OCI-LY7 (cell line): Measurements from ENCODE around the gene USH2A. TPM values are rescaled to one million over a fixed set of nuclear protein-coding genes. Genes with fewer than 3 reads are reported as not detected.

Experiments used
- BruUV-seq: library from RNA; stranded (reverse); fragments of 400-500 nt; replicated peaks from 2 replicates; lab custom pipeline; 2021; lab: Mats Ljungman, UMichigan
- CTCF ChIA-PET: fragments of 300-600 bp; sonication (Branson Sonifier 250); formaldehyde crosslinking; loops from one replicate; lab custom pipeline; 2022; ENCODE audit warnings: antibody characterized with exemption; ENCODE audit not compliant: unreplicated experiment; lab: Charles Lee
- POLR2A ChIA-PET: fragments of 300-600 bp; sonication (Branson Sonifier 250); formaldehyde crosslinking; loops from one replicate; lab custom pipeline; 2022; ENCODE audit warnings: antibody characterized with exemption; lab: Charles Lee
- DNase-seq: peaks from one replicate; pipeline ENCODE4 v3.0.0-alpha.2; 2015; ENCODE audit warnings: low spot score
- H2AFZ ChIP-seq: fragments of 200-600 bp; sonication (generic), shearing (Covaris generic); 2 replicates; pipeline ENCODE4 v1.6.1; 2014; ENCODE audit warnings: mild to moderate bottlenecking, antibody characterized with exemption, low read length, moderate library complexity
- H3K27ac ChIP-seq: fragments of 200-600 bp; sonication (generic); 2 replicates; pipeline ENCODE4 v1.5.1; 2014; ENCODE audit warnings: mixed run types, low read depth, mild to moderate bottlenecking, moderate library complexity, low read length, inconsistent platforms; ENCODE audit not compliant: poor library complexity, severe bottlenecking
- H3K36me3 ChIP-seq: fragments of 200-600 bp; sonication (generic); 2 replicates; pipeline ENCODE4 v1.6.1; 2014; ENCODE audit warnings: mild to moderate bottlenecking, antibody characterized with exemption, low read length, moderate library complexity, mixed read lengths; ENCODE audit not compliant: insufficient read depth
- H3K4me1 ChIP-seq: fragments of 200-600 bp; sonication (generic); 2 replicates; pipeline ENCODE4 v1.5.1; 2014; ENCODE audit warnings: mild to moderate bottlenecking, low read length; ENCODE audit not compliant: insufficient read depth, poor library complexity, severe bottlenecking
- H3K4me2 ChIP-seq: fragments of 200-600 bp; sonication (generic); 2 replicates; pipeline ENCODE4 v1.6.1; 2014; ENCODE audit warnings: mild to moderate bottlenecking, low read length
- H3K4me3 ChIP-seq: fragments of 200-600 bp; sonication (generic); 2 replicates; pipeline ENCODE4 v1.5.1; 2014; ENCODE audit warnings: mild to moderate bottlenecking, low read depth, low read length; ENCODE audit not compliant: poor library complexity, severe bottlenecking
- H3K79me2 ChIP-seq: fragments of 200-600 bp; sonication (generic); 2 replicates; pipeline ENCODE4 v1.6.1; 2016; ENCODE audit warnings: low read depth, mild to moderate bottlenecking, low read length, moderate library complexity, mixed read lengths; ENCODE audit not compliant: insufficient read depth
- H3K9me2 ChIP-seq: fragments of 200-600 bp; sonication (generic); 2 replicates; pipeline ENCODE4 v1.6.1; 2016; ENCODE audit warnings: mild to moderate bottlenecking, low read length, mixed read lengths; ENCODE audit not compliant: insufficient read depth
- H3K9me3 ChIP-seq: fragments of 200-600 bp; sonication (generic); 2 replicates; pipeline ENCODE4 v1.6.1; 2014; ENCODE audit warnings: mild to moderate bottlenecking, mixed run types, low read length, mixed read lengths
- H4K20me1 ChIP-seq: fragments of 200-600 bp; sonication (generic); 2 replicates; pipeline ENCODE4 v1.6.1; 2014; ENCODE audit warnings: mild to moderate bottlenecking, antibody characterized with exemption, low read length, moderate library complexity, mixed read lengths; ENCODE audit not compliant: insufficient read depth
- CTCF ChIP-seq: fragments of 200-600 bp; sonication (generic); conservative IDR thresholded peaks from 2 replicates; pipeline ENCODE4 v1.5.1; 2014; ENCODE audit warnings: mild to moderate bottlenecking, antibody characterized with exemption, low read length, moderate library complexity, mixed read lengths
- EZH2phosphoT487 ChIP-seq: fragments of 200-600 bp; sonication (generic); IDR thresholded peaks from 2 replicates; pipeline ENCODE4 v1.6.1; 2018; ENCODE audit warnings: low read depth, borderline replicate concordance, mild to moderate bottlenecking, mixed run types, antibody characterized with exemption, low read length, moderate library complexity, mixed read lengths
- intact Hi-C: fragments of 100-400 bp; cut with micrococcal nuclease; formaldehyde crosslinking; loops from one replicate; pipeline ENCODE4 v1.10.0; 2022; ENCODE audit not compliant: unreplicated experiment
- total RNA-seq, 2 experiments: library from RNA; depleted of rRNA in 1 of 2; stranded (reverse); fragments of >200 nt in 1 of 2; shearing (Covaris generic) in 1 of 2; gene quantifications; 2 replicates each; pipeline ENCODE4 v1.2.3, GENCODE V29; 2014 to 2022

USH2A gene
- total RNA-seq, 2 experiments from 2014 or later, result not detected

- no peak overlapping the region for H3K27ac ChIP-seq
- H3K9me2 ChIP-seq, result no peaks in the 10 kb centered on the region
- ChIA-PET CTCF (no interaction called here), POLR2A (no interaction called here)
- TF ChIP-seq CTCF (no peak), EZH2phosphoT487 (no peak)
- no peaks in the 10 kb centered on the region for H3K9me3 ChIP-seq
- DNase-seq, result no peak
- no TSS peak for BruUV-seq
- intact Hi-C loops, result no loop called here
- H3K4me3 ChIP-seq, result no peak overlapping the region
- no peaks in the 10 kb centered on the region for H3K36me3 ChIP-seq
- H2AFZ ChIP-seq, result no peak overlapping the region
- no peak overlapping the region for H3K4me2 ChIP-seq
- no peaks in the 10 kb centered on the region for H3K79me2 ChIP-seq
- no peaks in the 10 kb centered on the region for H3K4me1 ChIP-seq
- no peaks in the 10 kb centered on the region for H4K20me1 ChIP-seq
Observed at GRCh38 chr1:216332462-216332861, 90.8 kb downstream of the USH2A start.

GRCh38 chr1:216332003-216332402 is 91.2 kb downstream of the USH2A start:
- Histone ChIP-seq H3K9me3 (no peaks in the 10 kb centered on the region), H3K4me2 (no peak overlapping the region), H3K9me2 (no peaks in the 10 kb centered on the region), H3K4me1 (no peaks in the 10 kb centered on the region), H4K20me1 (no peaks in the 10 kb centered on the region), H3K79me2 (no peaks in the 10 kb centered on the region), H3K36me3 (no peaks in the 10 kb centered on the region), H2AFZ (no peak overlapping the region), H3K4me3 (no peak overlapping the region), H3K27ac (no peak overlapping the region)
- POLR2A ChIA-PET, result no interaction called here
- TF ChIP-seq EZH2phosphoT487, result no peak
- TF ChIP-seq CTCF, result no peak
- intact Hi-C loops, result no loop called here
- no TSS peak for BruUV-seq
- no peak for DNase-seq
- CTCF ChIA-PET, result no interaction called here

GRCh38 chr1:216331211-216331610 is 92.0 kb downstream of the USH2A start:
- H3K9me2 ChIP-seq, result no peaks in the 10 kb centered on the region
- H3K4me3 ChIP-seq, result no peak overlapping the region
- H3K4me2 ChIP-seq, result no peak overlapping the region
- no peaks in the 10 kb centered on the region for H3K36me3 ChIP-seq
- no peak overlapping the region for H2AFZ ChIP-seq
- H3K9me3 ChIP-seq, result no peaks in the 10 kb centered on the region
- H3K27ac ChIP-seq, result no peak overlapping the region
- TF ChIP-seq CTCF (no peak), EZH2phosphoT487 (no peak)
- no peaks in the 10 kb centered on the region for H3K79me2 ChIP-seq
- ChIA-PET POLR2A (interaction anchor here (0.6 kb wide), 1 partner anchor 1376 kb away, joined by 3 read pairs; no protein-coding TSS in a partner anchor), CTCF (no interaction called here)
- no peak for DNase-seq
- intact Hi-C loops, result no loop called here
- H4K20me1 ChIP-seq, result no peaks in the 10 kb centered on the region
- BruUV-seq, result no TSS peak
- no peaks in the 10 kb centered on the region for H3K4me1 ChIP-seq
